Kidney epithelial cell (primary cell): ENCODE data around the gene AOPEP. TPM values are rescaled to one million over a fixed set of nuclear protein-coding genes. Genes with fewer than 3 reads are reported as not detected.

Source experiments
- DNase-seq: peaks from one replicate; pipeline ENCODE4 v3.0.0-alpha.2; 2010; ENCODE audit warnings: low read depth
- H3K27me3 ChIP-seq: 2 replicates; pipeline ENCODE4 v1.6.0; 2011; ENCODE audit warnings: low read length; ENCODE audit not compliant: control insufficient read depth, insufficient read depth
- H3K36me3 ChIP-seq: 2 replicates; pipeline ENCODE4 v1.5.1; 2011; ENCODE audit warnings: low read length; ENCODE audit not compliant: control insufficient read depth, insufficient read depth
- H3K4me3 ChIP-seq: 2 replicates; pipeline ENCODE4 v1.5.1; 2011; ENCODE audit warnings: low read depth, mild to moderate bottlenecking, control low read depth, low read length
- CTCF ChIP-seq: IDR thresholded peaks from 2 replicates; pipeline ENCODE4 v1.5.1; 2011; ENCODE audit warnings: mild to moderate bottlenecking, moderate library complexity, low read length, control low read depth, inconsistent platforms; ENCODE audit not compliant: insufficient read depth, poor library complexity, severe bottlenecking
- total RNA-seq: library from RNA; depleted of rRNA; stranded (reverse); fragments of >200 nt; gene quantifications from 2 replicates; pipeline ENCODE4 v1.2.3, GENCODE V29; 2015

Gene AOPEP
- total RNA-seq, 1 donor from 2014 or later = 17.4 TPM

- no peaks in the 10 kb centered on the region for H3K36me3 ChIP-seq
- no peaks in the 10 kb centered on the region for H3K27me3 ChIP-seq
- H3K4me3 ChIP-seq = no peak overlapping the region
- peak; percentile 95 for DNase-seq
- no peak for TF ChIP-seq CTCF
Measured at GRCh38 chr9:94697972-94698581, 28.4 kb upstream of the AOPEP start.

GRCh38 chr9:94699715-94700373 is 26.7 kb upstream of the AOPEP start:
- H3K4me3 ChIP-seq = no peak overlapping the region
- H3K27me3 ChIP-seq = no peaks in the 10 kb centered on the region
- no peaks in the 10 kb centered on the region for H3K36me3 ChIP-seq
- no peak for DNase-seq
- no peak for TF ChIP-seq CTCF

- Histone ChIP-seq H3K36me3 (no peaks in the 10 kb centered on the region), H3K27me3 (no peaks in the 10 kb centered on the region), H3K4me3 (no peak overlapping the region)
- TF ChIP-seq CTCF = no peak
- no peak for DNase-seq
Measured at GRCh38 chr9:94700445-94700844, 26.1 kb upstream of the AOPEP start.

GRCh38 chr9:94703488-94704140 is 22.9 kb upstream of the AOPEP start:
- H3K4me3 ChIP-seq = no peak overlapping the region
- no peak for DNase-seq
- no peaks in the 10 kb centered on the region for H3K27me3 ChIP-seq
- H3K36me3 ChIP-seq = no peaks in the 10 kb centered on the region
- no peak for TF ChIP-seq CTCF

GRCh38 chr9:94705162-94705702 is 21.3 kb upstream of the AOPEP start:
- no peak for TF ChIP-seq CTCF

More at GRCh38 chr9:94705162-94705702, 21.3 kb upstream of the AOPEP start:
- no peak for DNase-seq
- H3K4me3 ChIP-seq = no peak overlapping the region
- no peaks in the 10 kb centered on the region for H3K27me3 ChIP-seq
- no peaks in the 10 kb centered on the region for H3K36me3 ChIP-seq
